GM19455 (cell line): ENCODE measurements around the gene SLC12A7.

Experiments
- ATAC-seq: cut with Tn5 transposase; IDR thresholded peaks from one replicate; pipeline ENCODE4 v1.9.1; 2021; ENCODE audit not compliant: unreplicated experiment

The SLC12A7 gene

DNA sequence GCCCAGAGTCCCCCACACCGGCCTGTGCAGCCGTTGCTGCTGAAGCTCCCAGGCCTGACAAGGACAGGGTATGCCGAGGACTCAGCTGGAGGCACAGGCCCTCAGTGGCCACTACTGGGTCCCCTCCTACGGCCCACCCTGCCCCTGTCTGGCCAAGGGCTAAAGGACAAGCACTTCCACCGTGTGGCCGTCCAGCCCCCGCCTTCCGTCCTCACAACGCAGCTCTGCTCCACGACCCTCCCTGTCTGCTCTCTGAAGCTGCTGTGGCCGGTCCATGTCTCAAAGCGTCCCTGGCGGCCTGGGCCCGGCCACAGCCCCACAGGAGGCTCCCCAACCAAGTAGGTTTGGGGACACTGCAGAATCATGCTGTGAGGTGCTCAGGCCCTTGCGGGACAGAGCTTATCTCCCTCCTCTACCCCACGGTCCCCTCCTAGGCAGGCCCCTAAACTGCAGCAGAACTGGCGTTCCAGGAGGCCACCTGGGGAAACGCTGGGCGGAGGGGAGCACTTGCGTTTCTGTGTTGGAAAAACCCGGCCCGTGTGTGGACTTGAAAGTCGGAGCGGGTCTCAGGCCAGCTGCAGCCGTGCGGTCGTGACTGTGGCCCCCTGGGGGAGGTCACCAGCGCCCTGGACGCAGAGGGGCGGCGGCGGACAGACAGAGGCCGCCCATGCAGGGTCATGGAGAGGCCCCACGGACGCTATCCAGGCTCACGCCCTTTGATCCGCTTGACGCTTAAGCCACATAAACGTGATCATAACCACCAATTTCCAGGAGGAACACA is 57.7 kb downstream of the SLC12A7 start:
- ATAC-seq, result no peak

- ATAC-seq, result no peak
These were observed 58.4 kb downstream of the SLC12A7 start for GRCh38 chr5:1053391-1054017.

DNA sequence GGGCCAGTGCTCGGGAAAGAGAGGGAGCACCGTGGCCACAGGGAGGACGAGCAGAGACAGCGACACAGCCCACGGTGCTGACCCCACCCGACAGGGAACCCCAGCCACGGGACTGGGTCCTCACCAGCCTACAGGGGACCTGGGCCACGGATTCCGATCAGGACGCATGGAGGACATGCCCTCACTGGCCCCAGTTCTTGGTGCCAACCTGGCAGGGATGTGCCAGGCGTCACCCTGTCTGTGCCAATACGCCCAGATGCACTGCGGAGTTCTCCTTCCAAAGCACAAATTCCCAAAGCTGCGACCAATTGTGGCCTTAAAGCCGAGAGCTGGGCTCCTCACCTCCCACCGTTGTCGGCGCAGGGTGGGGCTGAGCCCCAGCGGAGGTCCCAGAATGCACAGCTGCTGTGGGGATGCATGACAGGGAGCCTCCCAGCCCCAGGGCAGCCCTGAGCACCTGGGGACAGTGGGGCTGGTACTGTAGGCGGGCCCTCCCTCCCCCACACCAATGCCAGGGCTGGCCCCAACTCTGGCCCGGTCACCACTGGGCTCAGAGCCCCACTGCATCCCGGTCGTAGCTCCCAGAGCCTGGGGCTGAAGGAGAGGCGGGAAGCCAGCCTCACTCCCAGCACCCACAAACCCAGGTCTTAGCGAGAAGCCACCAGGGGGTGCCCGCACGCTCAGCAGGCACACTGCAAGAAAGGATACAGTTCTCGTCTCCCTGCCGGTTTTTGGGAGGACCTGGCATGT is 59.0 kb downstream of the SLC12A7 start:
- ATAC-seq, result no peak

DNA sequence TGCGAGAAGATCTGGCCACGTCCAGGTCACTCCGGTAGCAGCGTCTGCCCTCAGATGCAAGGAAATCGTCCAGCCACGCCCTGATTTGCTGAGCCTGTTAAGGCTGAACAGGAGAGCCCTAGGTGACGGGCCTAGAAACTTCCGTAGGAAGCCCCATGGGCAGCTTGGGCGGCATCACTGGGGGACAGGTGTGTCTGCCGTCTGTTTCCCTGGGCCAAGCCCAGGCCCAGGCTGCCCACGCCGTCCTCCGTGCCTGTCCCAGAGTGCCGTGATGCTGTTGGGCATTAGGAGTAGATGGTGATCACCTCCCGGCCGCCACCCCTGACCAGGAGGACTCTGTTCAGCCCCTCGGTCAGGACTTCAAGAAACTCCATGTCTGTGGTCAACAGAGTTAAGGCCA is 59.8 kb downstream of the SLC12A7 start:
- no peak for ATAC-seq

GRCh38 chr5:1051366-1051720 is 60.5 kb downstream of the SLC12A7 start:
- no peak for ATAC-seq

- ATAC-seq, result no peak
These were observed 61.2 kb downstream of the SLC12A7 start for GRCh38 chr5:1050423-1051365.

GRCh38 chr5:1048861-1049838 is 62.7 kb downstream of the SLC12A7 start:
- ATAC-seq, result no peak

DNA sequence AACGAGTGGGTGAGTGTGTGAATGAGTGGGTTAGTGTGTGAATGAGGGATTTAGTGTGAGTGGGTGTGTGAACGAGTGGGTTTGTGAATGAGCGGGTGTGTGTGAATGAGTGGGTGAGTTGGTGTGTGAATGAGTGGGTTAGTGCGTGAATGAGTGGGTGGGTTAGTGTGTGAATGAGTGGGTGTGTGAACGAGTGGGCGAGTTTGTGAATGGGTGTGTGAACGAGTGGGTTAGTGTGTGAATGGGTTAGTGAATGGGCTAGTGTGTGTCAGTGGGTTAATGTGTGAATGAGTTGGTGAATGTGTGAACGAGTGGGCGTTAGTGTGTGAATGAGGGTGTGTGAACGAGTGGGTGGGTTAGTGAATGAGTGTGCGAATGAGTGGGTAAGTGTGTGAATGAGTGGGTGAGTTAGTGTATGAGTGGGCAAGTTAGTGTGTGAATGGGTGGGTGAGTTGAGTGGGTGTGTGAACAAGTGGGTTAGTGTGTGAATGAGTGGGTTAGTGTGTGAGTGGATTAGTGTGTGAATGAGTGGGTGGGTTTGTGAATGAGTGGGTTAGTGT is 63.6 kb downstream of the SLC12A7 start:
- ATAC-seq, result no peak

GRCh38 chr5:1047332-1047965 is 64.4 kb downstream of the SLC12A7 start:
- no peak for ATAC-seq

- no peak for ATAC-seq
These were observed 65.8 kb downstream of the SLC12A7 start for GRCh38 chr5:1045960-1046560.

DNA sequence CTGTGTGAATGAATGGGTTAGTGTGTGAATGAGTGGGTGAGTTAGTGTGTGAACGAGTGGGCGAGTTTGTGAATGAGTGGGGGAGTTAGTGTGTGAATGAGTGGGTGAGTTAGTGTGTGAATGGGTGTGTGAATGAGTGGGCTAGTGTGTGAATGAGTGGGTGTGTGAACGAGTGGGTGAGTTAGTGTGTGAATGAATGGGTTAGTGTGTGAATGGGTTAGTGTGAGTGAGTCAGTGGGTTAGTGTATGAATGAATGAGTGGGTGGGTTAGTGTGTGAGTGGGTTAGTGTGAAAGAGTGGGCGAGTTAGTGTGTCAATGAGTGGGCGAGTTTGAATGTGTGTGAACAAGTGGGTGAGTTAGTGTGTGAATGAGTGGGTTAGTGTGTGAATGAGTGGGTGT is 67.7 kb downstream of the SLC12A7 start:
- ATAC-seq, result no peak

DNA sequence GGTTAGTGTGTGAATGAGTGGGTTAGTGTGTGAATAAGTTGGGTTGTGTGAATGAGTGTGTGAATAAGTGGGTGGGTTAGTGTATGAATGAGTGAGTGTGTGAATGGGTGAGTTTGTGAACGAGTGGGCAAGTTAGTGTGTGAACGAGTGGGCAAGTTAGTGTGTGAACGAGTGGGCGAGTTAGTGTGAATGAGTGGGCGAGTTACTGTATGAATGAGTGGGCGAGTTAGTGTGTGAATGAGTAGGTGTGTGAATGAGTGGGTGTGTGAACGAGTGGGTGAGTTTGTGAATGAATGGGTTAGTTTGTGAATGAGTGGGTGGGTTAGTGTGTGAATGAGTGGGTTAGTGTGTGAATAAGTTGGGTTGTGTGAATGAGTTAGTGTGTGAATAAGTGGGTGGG is 68.5 kb downstream of the SLC12A7 start:
- no peak for ATAC-seq

DNA sequence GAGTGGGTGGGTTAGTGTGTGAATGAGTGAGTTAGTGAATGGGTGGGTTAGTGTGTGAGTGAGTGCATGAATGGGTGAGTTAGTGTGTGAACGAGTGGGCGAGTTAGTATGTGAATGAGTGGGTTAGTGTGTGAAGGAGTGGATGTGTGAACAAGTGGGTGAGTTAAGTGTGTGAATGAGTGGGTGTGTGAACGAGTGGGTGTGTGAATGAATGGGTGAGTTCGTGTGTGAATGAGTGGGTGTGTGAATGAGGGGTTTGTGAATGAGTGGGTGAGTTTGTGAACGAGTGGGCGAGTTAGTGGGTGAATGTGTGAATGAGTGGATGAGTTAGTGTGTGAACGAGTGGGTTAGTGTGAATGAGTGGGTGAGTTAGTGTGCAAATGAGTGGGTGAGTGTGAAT is 69.2 kb downstream of the SLC12A7 start:
- no peak for ATAC-seq

DNA sequence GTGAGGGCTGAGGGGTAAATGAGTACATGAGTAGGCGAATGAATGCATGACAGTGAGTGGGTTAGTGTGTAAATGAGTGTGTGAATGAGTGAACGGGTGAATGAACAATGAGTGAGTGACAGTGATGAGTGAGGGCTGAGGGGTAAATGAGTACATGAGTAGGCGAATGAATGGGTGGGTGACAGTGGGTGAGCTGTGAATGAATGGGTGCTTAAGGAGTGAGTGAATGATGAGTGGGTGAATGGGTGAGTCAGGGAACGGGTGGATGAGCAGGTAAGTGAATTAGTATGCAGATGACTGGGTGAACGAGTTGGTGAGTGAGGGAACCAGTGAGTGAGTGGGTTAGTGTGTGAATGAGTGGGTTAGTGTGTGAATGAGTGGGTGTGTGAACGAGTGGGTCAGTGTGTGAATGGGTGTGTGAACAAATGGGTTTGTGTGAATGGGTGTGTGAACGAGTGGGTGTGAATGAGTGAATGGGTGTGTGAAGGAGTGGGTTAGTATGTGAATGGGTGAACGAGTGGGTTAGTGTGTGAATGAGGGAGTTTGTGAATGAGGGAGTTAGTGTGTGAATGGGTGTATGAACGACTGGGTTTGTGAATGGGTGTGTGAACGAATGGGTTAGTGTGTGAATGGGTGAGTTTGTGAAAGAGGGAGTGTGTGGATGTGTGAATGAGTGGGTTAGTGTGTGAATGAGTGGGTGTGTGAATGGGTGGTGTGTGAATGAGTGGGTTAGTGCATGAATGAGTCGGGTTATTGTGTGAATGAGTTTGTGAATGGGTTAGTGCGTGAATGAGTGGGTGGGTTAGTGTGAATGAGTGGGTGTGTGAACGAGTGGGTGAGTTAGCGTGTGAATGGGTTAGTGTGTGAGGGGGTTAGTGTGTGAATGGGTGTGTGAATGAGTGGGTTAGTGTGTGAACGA is 70.4 kb downstream of the SLC12A7 start:
- no peak for ATAC-seq

GRCh38 chr5:1040571-1040970 is 71.3 kb downstream of the SLC12A7 start:
- ATAC-seq, result no peak

GRCh38 chr5:1039706-1040260 is 72.1 kb downstream of the SLC12A7 start:
- no peak for ATAC-seq

- ATAC-seq, result no peak
These were observed 72.7 kb downstream of the SLC12A7 start for GRCh38 chr5:1039210-1039548.
